ENCODE results near the gene ZNHIT6.

ZNHIT6 gene

GRCh38 chr1:85621430-85621829, 86.8 kb downstream of the ZNHIT6 start:
- Histone ChIP-seq H3K27ac (ENCODE audit: low read length) (no peak overlapping the region), H3K9me3 (ENCODE audit: control insufficient read depth, insufficient read depth, low read length) (peaks cover 1% of the 10 kb centered on the region; the same call in 1 of the 2 replicates), H3K27me3 (ENCODE audit: control insufficient read depth, insufficient read depth, low read length) (no peaks in the 10 kb centered on the region), H3K36me3 (ENCODE audit: control insufficient read depth, insufficient read depth, low read length) (no peaks in the 10 kb centered on the region), H3K4me1 (ENCODE audit: control insufficient read depth, insufficient read depth, low read length) (no peaks in the 10 kb centered on the region), H3K4me3 (ENCODE audit: low read length) (no peak overlapping the region)
- no peak for DNase-seq (ENCODE audit: low read depth, low spot score)
- WGBS (ENCODE audit: insufficient coverage, insufficient read length), result no CpG with 5 or more reads among the region's 1 CpG

GRCh38 chr1:85617633-85618100, 90.6 kb downstream of the ZNHIT6 start:
- Histone ChIP-seq H3K9me3 (ENCODE audit: control insufficient read depth, insufficient read depth, low read length) (peaks cover 1% of the 10 kb centered on the region; the same call in 1 of the 2 replicates), H3K27ac (ENCODE audit: low read length) (no peak overlapping the region), H3K4me3 (ENCODE audit: low read length) (no peak overlapping the region), H3K4me1 (ENCODE audit: control insufficient read depth, insufficient read depth, low read length) (no peaks in the 10 kb centered on the region), H3K27me3 (ENCODE audit: control insufficient read depth, insufficient read depth, low read length) (no peaks in the 10 kb centered on the region), H3K36me3 (ENCODE audit: control insufficient read depth, insufficient read depth, low read length) (no peaks in the 10 kb centered on the region)
- no peak for DNase-seq (ENCODE audit: low read depth, low spot score)
- WGBS (ENCODE audit: insufficient coverage, insufficient read length), result no CpG with 5 or more reads among the region's 3 CpGs

GRCh38 chr1:85616736-85617135, 91.5 kb downstream of the ZNHIT6 start:
- Histone ChIP-seq H3K9me3 (ENCODE audit: control insufficient read depth, insufficient read depth, low read length) (no peaks in the 10 kb centered on the region; the same call in 1 of the 2 replicates), H3K36me3 (ENCODE audit: control insufficient read depth, insufficient read depth, low read length) (no peaks in the 10 kb centered on the region), H3K4me1 (ENCODE audit: control insufficient read depth, insufficient read depth, low read length) (no peaks in the 10 kb centered on the region), H3K27me3 (ENCODE audit: control insufficient read depth, insufficient read depth, low read length) (no peaks in the 10 kb centered on the region), H3K4me3 (ENCODE audit: low read length) (no peak overlapping the region), H3K27ac (ENCODE audit: low read length) (no peak overlapping the region)
- no peak for DNase-seq (ENCODE audit: low read depth, low spot score)
- WGBS (ENCODE audit: insufficient coverage, insufficient read length), result no CpG with 5 or more reads among the region's 3 CpGs

- no peak overlapping the region for H3K27ac ChIP-seq (ENCODE audit: low read length)
- H3K9me3 ChIP-seq (ENCODE audit: control insufficient read depth, insufficient read depth, low read length), result no peaks in the 10 kb centered on the region; the same call in 1 of the 2 replicates
- no peak for DNase-seq (ENCODE audit: low read depth, low spot score)
- no peaks in the 10 kb centered on the region for H3K36me3 ChIP-seq (ENCODE audit: control insufficient read depth, insufficient read depth, low read length)
- H3K4me1 ChIP-seq (ENCODE audit: control insufficient read depth, insufficient read depth, low read length), result no peaks in the 10 kb centered on the region
- no peaks in the 10 kb centered on the region for H3K27me3 ChIP-seq (ENCODE audit: control insufficient read depth, insufficient read depth, low read length)
- H3K4me3 ChIP-seq (ENCODE audit: low read length), result no peak overlapping the region
- no CpG with 5 or more reads among the region's 11 CpGs for WGBS (ENCODE audit: insufficient coverage, insufficient read length)
Measured at GRCh38 chr1:85616364-85616705, 91.9 kb downstream of the ZNHIT6 start.

- no peaks in the 10 kb centered on the region for H3K36me3 ChIP-seq (ENCODE audit: control insufficient read depth, insufficient read depth, low read length)
- H3K4me1 ChIP-seq (ENCODE audit: control insufficient read depth, insufficient read depth, low read length), result no peaks in the 10 kb centered on the region
- H3K27ac ChIP-seq (ENCODE audit: low read length), result no peak overlapping the region
- no CpG with 5 or more reads among the region's 49 CpGs for WGBS (ENCODE audit: insufficient coverage, insufficient read length)
- H3K9me3 ChIP-seq (ENCODE audit: control insufficient read depth, insufficient read depth, low read length), result no peaks in the 10 kb centered on the region
- no peaks in the 10 kb centered on the region for H3K27me3 ChIP-seq (ENCODE audit: control insufficient read depth, insufficient read depth, low read length)
- no peak overlapping the region for H3K4me3 ChIP-seq (ENCODE audit: low read length)
- no peak for DNase-seq (ENCODE audit: low read depth, low spot score)
Measured at GRCh38 chr1:85615586-85616363, 92.5 kb downstream of the ZNHIT6 start.

- Histone ChIP-seq H3K4me3 (ENCODE audit: low read length) (no peak overlapping the region), H3K36me3 (ENCODE audit: control insufficient read depth, insufficient read depth, low read length) (no peaks in the 10 kb centered on the region), H3K4me1 (ENCODE audit: control insufficient read depth, insufficient read depth, low read length) (peaks cover 3% of the 10 kb centered on the region; the same call in 1 of the 2 replicates), H3K27me3 (ENCODE audit: control insufficient read depth, insufficient read depth, low read length) (no peaks in the 10 kb centered on the region), H3K27ac (ENCODE audit: low read length) (no peak overlapping the region), H3K9me3 (ENCODE audit: control insufficient read depth, insufficient read depth, low read length) (no peaks in the 10 kb centered on the region)
- WGBS (ENCODE audit: insufficient coverage, insufficient read length), result no CpG with 5 or more reads among the region's 6 CpGs
- DNase-seq (ENCODE audit: low read depth, low spot score), result no peak
Measured at GRCh38 chr1:85612704-85613361, 95.4 kb downstream of the ZNHIT6 start.

GRCh38 chr1:85611856-85612255, 96.4 kb downstream of the ZNHIT6 start:
- Histone ChIP-seq H3K36me3 (ENCODE audit: control insufficient read depth, insufficient read depth, low read length) (no peaks in the 10 kb centered on the region), H3K27me3 (ENCODE audit: control insufficient read depth, insufficient read depth, low read length) (no peaks in the 10 kb centered on the region), H3K27ac (ENCODE audit: low read length) (no peak overlapping the region), H3K4me3 (ENCODE audit: low read length) (no peak overlapping the region), H3K4me1 (ENCODE audit: control insufficient read depth, insufficient read depth, low read length) (peaks cover 10% of the 10 kb centered on the region; the same call in 1 of the 2 replicates), H3K9me3 (ENCODE audit: control insufficient read depth, insufficient read depth, low read length) (no peaks in the 10 kb centered on the region)
- no CpG with 5 or more reads among the region's 5 CpGs for WGBS (ENCODE audit: insufficient coverage, insufficient read length)
- no peak for DNase-seq (ENCODE audit: low read depth, low spot score)

- Histone ChIP-seq H3K4me1 (ENCODE audit: control insufficient read depth, insufficient read depth, low read length) (peaks cover 11% of the 10 kb centered on the region; the same call in 1 of the 2 replicates), H3K27ac (ENCODE audit: low read length) (no peak overlapping the region)
- WGBS (ENCODE audit: insufficient coverage, insufficient read length), result no CpG with 5 or more reads among the region's 2 CpGs
Measured at GRCh38 chr1:85611425-85611824, 96.8 kb downstream of the ZNHIT6 start.

GRCh38 chr1:85609976-85610375, 98.3 kb downstream of the ZNHIT6 start:
- DNase-seq (ENCODE audit: low read depth, low spot score), result no peak
- Histone ChIP-seq H3K4me1 (ENCODE audit: control insufficient read depth, insufficient read depth, low read length) (peaks cover 11% of the 10 kb centered on the region; the same call in 1 of the 2 replicates), H3K36me3 (ENCODE audit: control insufficient read depth, insufficient read depth, low read length) (no peaks in the 10 kb centered on the region), H3K4me3 (ENCODE audit: low read length) (no peak overlapping the region), H3K9me3 (ENCODE audit: control insufficient read depth, insufficient read depth, low read length) (no peaks in the 10 kb centered on the region), H3K27ac (ENCODE audit: low read length) (no peak overlapping the region), H3K27me3 (ENCODE audit: control insufficient read depth, insufficient read depth, low read length) (no peaks in the 10 kb centered on the region)

More at GRCh38 chr1:85611425-85611824, 96.8 kb downstream of the ZNHIT6 start:
- no peaks in the 10 kb centered on the region for H3K27me3 ChIP-seq (ENCODE audit: control insufficient read depth, insufficient read depth, low read length)
- no peaks in the 10 kb centered on the region for H3K9me3 ChIP-seq (ENCODE audit: control insufficient read depth, insufficient read depth, low read length)
- no peaks in the 10 kb centered on the region for H3K36me3 ChIP-seq (ENCODE audit: control insufficient read depth, insufficient read depth, low read length)
- no peak overlapping the region for H3K4me3 ChIP-seq (ENCODE audit: low read length)
- DNase-seq (ENCODE audit: low read depth, low spot score), result no peak

GRCh38 chr1:85608851-85609250, 99.4 kb downstream of the ZNHIT6 start:
- H3K4me1 ChIP-seq (ENCODE audit: control insufficient read depth, insufficient read depth, low read length), result peaks cover 11% of the 10 kb centered on the region; the same call in 1 of the 2 replicates
- no peak overlapping the region for H3K27ac ChIP-seq (ENCODE audit: low read length)
- H3K9me3 ChIP-seq (ENCODE audit: control insufficient read depth, insufficient read depth, low read length), result no peaks in the 10 kb centered on the region
- H3K36me3 ChIP-seq (ENCODE audit: control insufficient read depth, insufficient read depth, low read length), result no peaks in the 10 kb centered on the region
- whole genome bisulfite sequencing (ENCODE audit: insufficient coverage, insufficient read length), result no CpG with 5 or more reads among the region's 1 CpG
- no peaks in the 10 kb centered on the region for H3K27me3 ChIP-seq (ENCODE audit: control insufficient read depth, insufficient read depth, low read length)
- no peak overlapping the region for H3K4me3 ChIP-seq (ENCODE audit: low read length)
- no peak for DNase-seq (ENCODE audit: low read depth, low spot score)
